ENCODE data around the gene RACGAP1. TPM values are rescaled to one million over a fixed set of nuclear protein-coding genes. Genes with fewer than 3 reads are reported as not detected.

Gene RACGAP1
- total and polyA plus RNA-seq, 2 of the 8 experiments (the other 6 are each of a cell fraction or from before 2014, with no cell fraction given): 18.0 to 66.3 TPM

DNA sequence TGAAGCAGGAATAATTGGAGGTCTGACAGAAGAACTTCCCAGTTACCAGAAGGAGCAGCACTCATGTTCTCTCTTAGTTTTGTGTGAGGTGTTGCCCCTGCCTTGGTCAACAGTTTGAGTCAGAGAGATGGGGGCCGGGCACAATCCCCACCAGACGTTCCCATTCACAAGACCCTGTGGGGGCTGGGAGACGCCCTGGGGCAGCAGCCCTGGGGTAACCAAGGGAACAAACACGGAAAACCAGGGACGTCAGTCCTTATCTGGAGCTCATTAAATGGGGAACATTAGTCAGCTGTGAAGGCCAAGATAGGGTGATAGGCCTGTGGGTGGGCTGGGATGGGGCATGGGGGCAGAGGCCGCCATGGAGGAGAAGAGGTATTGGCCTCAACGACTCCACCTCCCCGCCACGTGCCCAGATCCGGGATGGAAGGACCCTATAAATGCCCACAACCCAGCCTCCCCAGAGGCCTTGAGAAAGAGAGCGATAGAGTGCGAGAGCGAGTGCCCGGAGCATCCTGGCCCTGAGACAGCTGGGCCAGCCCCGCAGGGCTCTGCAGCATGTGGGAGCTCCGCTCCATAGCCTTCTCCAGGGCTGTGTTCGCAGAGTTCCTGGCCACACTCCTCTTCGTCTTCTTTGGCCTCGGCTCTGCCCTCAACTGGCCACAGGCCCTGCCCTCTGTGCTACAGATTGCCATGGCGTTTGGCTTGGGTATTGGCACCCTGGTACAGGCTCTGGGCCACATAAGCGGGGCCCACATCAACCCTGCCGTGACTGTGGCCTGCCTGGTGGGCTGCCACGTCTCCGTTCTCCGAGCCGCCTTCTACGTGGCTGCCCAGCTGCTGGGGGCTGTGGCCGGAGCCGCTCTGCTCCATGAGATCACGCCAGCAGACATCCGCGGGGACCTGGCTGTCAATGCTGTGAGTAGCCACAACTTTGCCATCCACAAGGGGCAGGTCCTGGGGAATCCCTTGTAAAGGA lies 74.7 kb downstream of the RACGAP1 start, which contains the start of gene AQP2:
Gene AQP2 (plus strand): TSS at position 465 of the 979 bp plus-strand sequence. CDS start 94 bp downstream, at position 559.
- peaks cover 1 to 7% (median 4%) of the 10 kb centered on the region in 4 experiments; a peak in 6 of 7 replicates for H3K4me1 ChIP-seq (replicated peaks in 1 of 4; ENCODE audit: control insufficient read depth in 3 of 4, insufficient read depth in 4 of 4, low read length in 3 of 4)
- H3K23me2 ChIP-seq (ENCODE audit: low read depth, low read length): no peaks in the 10 kb centered on the region; the same call in 1 of the 2 replicates
- H3K56ac ChIP-seq (replicated peaks; ENCODE audit: insufficient read length, low read depth, low read length): no peak within 1 kb of the TSS
- H3K9ac ChIP-seq (replicated peaks in 1 of 4; ENCODE audit: extremely low read depth in 1 of 4, low read depth in 3 of 4, low read length in 3 of 4): no peak within 1 kb of the TSS
- no peak within 1 kb of the TSS for H3K14ac ChIP-seq (ENCODE audit: insufficient read length)
- no peak within 1 kb of the TSS for H3K4ac ChIP-seq (replicated peaks; ENCODE audit: insufficient read length, low read depth, low read length)
- H2BK20ac ChIP-seq (ENCODE audit: low read length): 0 out of 2 replicates have a peak within 1 kb of the TSS, but pooled peaks have one; percentile 7
- 87% methylated on average over 25 of the region's 32 CpGs; no CpG with 5 or more reads in 1 of the 2 experiments for WGBS, 2 experiments (ENCODE audit: extremely low coverage in 1 of 2, insufficient coverage in 1 of 2, insufficient read length in 1 of 2, insufficient replicate concordance in 2 of 2, low coverage in 1 of 2, low lambda C conversion rate in 2 of 2, missing lambda C conversion rate in 1 of 2)
- no peak within 1 kb of the TSS for H3K23ac ChIP-seq (ENCODE audit: insufficient read length)
- H4K8ac ChIP-seq (ENCODE audit: extremely low read depth, insufficient read depth, low read length): no peak within 1 kb of the TSS
- POLR2A ChIA-PET (ENCODE audit: partially characterized antibody): interaction anchor here (1.7 kb wide), 1 partner anchor 16 kb away, joined by 8 read pairs; no protein-coding TSS in a partner anchor
- no peak within 1 kb of the TSS for H2BK12ac ChIP-seq (ENCODE audit: low read depth, low read length)
- no peaks in the 10 kb centered on the region for H4K20me1 ChIP-seq (replicated peaks in 1 of 2; ENCODE audit: control insufficient read depth in 1 of 2, insufficient read depth in 2 of 2, low read length in 2 of 2)
- H3K79me1 ChIP-seq (ENCODE audit: low read depth, low read length): no peaks in the 10 kb centered on the region
- H3K4me3 ChIP-seq (ENCODE audit: extremely low read depth in 1 of 4, insufficient read depth in 2 of 4, low read depth in 3 of 4, low read length in 4 of 4): no peak within 1 kb of the TSS
- no peak within 1 kb of the TSS for H2AFZ ChIP-seq (ENCODE audit: low read length)
- no peak within 1 kb of the TSS for H2AK5ac ChIP-seq (ENCODE audit: low read depth, low read length)
- H4K91ac ChIP-seq (replicated peaks; ENCODE audit: insufficient read length, low read length): peak within 1 kb of the TSS; percentile 52
- H4K5ac ChIP-seq (ENCODE audit: insufficient read length, low read depth, low read length): no peak within 1 kb of the TSS
- H3K18ac ChIP-seq (ENCODE audit: extremely low read depth, low read length): no peak within 1 kb of the TSS
- no peak for FAIRE-seq
- no peaks in the 10 kb centered on the region for H3K79me2 ChIP-seq (ENCODE audit: control insufficient read depth in 1 of 2, insufficient read depth in 2 of 2, low read length in 2 of 2)
- H3K4me2 ChIP-seq (ENCODE audit: insufficient read depth in 1 of 2, low read depth in 2 of 2, low read length in 2 of 2): no peak within 1 kb of the TSS
- no peaks in the 10 kb centered on the region for H3K36me3 ChIP-seq (ENCODE audit: control insufficient read depth in 2 of 4, insufficient read depth in 4 of 4, low read length in 3 of 4)
- H2BK15ac ChIP-seq (ENCODE audit: low read length): 0 out of 2 replicates have a peak within 1 kb of the TSS, but pooled peaks have one; percentile 25
- H2BK120ac ChIP-seq (replicated peaks; ENCODE audit: low read depth, low read length): no peak within 1 kb of the TSS
- H2BK5ac ChIP-seq (ENCODE audit: low read depth, low read length): no peak within 1 kb of the TSS
- peaks cover 0 to 13% (median 8%) of the 10 kb centered on the region in 4 experiments; a peak in 6 of 7 replicates for H3K27me3 ChIP-seq (replicated peaks in 1 of 4; ENCODE audit: control insufficient read depth in 3 of 4, extremely low read depth in 1 of 4, insufficient read depth in 3 of 4, low read length in 3 of 4)
- no peak for DNase-seq (ENCODE audit: low read depth in 1 of 2, low spot score in 2 of 2)
- CTCF ChIA-PET (ENCODE audit: partially characterized antibody): interaction anchor here (1.1 to 7.6 kb wide), 6 partner anchors 9 to 174 kb away, joined by 3 to 104 read pairs (median 6); no protein-coding TSS in a partner anchor
- H3K9me3 ChIP-seq (ENCODE audit: insufficient read depth in 2 of 2, low read depth in 1 of 2, low read length in 1 of 2): no peaks in the 10 kb centered on the region
- H3K27ac ChIP-seq (ENCODE audit: low read depth, low read length): no peak within 1 kb of the TSS
- TF ChIP-seq HDAC6 (IDR thresholded peaks at IDR 0.05; ENCODE audit: low read depth, low read length) (no peak), KDM1A (IDR thresholded peaks at IDR 0.05; ENCODE audit: borderline replicate concordance, low read length) (no peak), PHF8 (conservative IDR thresholded peaks at IDR 0.05; ENCODE audit: low read depth, low read length) (no peak), CHD2 (IDR thresholded peaks at IDR 0.05; ENCODE audit: low read length) (no peak), KDM4A (IDR thresholded peaks at IDR 0.05; ENCODE audit: low read depth, low read length, severe bottlenecking) (no peak), RBBP5 (IDR thresholded peaks at IDR 0.05; ENCODE audit: borderline replicate concordance, low read depth, low read length) (no peak), CREB1 (IDR thresholded peaks at IDR 0.05) (no peak)
- TF ChIP-seq, protein P1, sequence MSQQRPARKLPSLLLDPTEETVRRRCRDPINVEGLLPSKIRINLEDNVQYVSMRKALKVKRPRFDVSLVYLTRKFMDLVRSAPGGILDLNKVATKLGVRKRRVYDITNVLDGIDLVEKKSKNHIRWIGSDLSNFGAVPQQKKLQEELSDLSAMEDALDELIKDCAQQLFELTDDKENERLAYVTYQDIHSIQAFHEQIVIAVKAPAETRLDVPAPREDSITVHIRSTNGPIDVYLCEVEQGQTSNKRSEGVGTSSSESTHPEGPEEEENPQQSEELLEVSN (IDR thresholded peaks at IDR 0.05): no peak
